ENCODE measurements around the gene ARHGAP42.

The ARHGAP42 gene

DNA sequence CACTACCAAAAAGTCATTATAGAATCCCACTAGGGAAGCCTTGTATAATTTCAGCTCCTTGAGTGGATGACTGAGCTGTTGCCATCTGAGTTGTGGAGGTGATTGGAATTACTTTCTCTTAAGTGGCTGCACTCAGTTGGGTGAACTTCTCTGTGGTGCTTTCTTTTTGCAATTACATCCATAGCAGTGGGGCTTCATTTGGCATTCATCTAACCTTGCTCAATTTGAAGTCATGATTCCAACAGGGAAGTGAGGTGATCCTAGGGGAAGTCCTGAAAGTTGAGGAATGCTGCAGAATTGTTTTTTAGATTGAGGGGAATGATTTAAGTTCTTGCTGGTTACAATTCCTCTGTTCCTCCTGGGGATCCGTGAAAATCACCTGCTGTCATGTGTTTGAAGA, 39.6 kb downstream of the ARHGAP42 start:
- Histone ChIP-seq H3K4me3 (ENCODE audit: low read length) (no peak overlapping the region), H4K20me1 (ENCODE audit: control insufficient read depth, insufficient read depth, low read depth, low read length) (no peaks in the 10 kb centered on the region), H3K9me3 (ENCODE audit: control insufficient read depth, insufficient read depth, low read length) (no peaks in the 10 kb centered on the region), H3K9me2 (replicated peaks; ENCODE audit: control insufficient read depth, low read length) (no peaks in the 10 kb centered on the region), H3K4me1 (ENCODE audit: control insufficient read depth, low read length) (no peaks in the 10 kb centered on the region), H3K27ac (ENCODE audit: low read depth, low read length) (no peak overlapping the region), H3K27me3 (ENCODE audit: control insufficient read depth, low read length) (no peaks in the 10 kb centered on the region), H3F3A (ENCODE audit: control insufficient read depth, insufficient read depth) (no peaks in the 10 kb centered on the region), H3K79me2 (ENCODE audit: control insufficient read depth, low read length) (no peaks in the 10 kb centered on the region), H3K36me3 (ENCODE audit: control insufficient read depth, low read length) (no peaks in the 10 kb centered on the region), H3K4me2 (ENCODE audit: low read length) (no peak overlapping the region)
- TF ChIP-seq, protein P1, sequence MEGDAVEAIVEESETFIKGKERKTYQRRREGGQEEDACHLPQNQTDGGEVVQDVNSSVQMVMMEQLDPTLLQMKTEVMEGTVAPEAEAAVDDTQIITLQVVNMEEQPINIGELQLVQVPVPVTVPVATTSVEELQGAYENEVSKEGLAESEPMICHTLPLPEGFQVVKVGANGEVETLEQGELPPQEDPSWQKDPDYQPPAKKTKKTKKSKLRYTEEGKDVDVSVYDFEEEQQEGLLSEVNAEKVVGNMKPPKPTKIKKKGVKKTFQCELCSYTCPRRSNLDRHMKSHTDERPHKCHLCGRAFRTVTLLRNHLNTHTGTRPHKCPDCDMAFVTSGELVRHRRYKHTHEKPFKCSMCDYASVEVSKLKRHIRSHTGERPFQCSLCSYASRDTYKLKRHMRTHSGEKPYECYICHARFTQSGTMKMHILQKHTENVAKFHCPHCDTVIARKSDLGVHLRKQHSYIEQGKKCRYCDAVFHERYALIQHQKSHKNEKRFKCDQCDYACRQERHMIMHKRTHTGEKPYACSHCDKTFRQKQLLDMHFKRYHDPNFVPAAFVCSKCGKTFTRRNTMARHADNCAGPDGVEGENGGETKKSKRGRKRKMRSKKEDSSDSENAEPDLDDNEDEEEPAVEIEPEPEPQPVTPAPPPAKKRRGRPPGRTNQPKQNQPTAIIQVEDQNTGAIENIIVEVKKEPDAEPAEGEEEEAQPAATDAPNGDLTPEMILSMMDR (IDR thresholded peaks at IDR 0.05; ENCODE audit: low read depth, low read length, poor library complexity, severe bottlenecking) = no peak
- TF ChIP-seq EZH2phosphoT487 (IDR thresholded peaks at IDR 0.05; ENCODE audit: borderline replicate concordance, low read length) = no peak

DNA sequence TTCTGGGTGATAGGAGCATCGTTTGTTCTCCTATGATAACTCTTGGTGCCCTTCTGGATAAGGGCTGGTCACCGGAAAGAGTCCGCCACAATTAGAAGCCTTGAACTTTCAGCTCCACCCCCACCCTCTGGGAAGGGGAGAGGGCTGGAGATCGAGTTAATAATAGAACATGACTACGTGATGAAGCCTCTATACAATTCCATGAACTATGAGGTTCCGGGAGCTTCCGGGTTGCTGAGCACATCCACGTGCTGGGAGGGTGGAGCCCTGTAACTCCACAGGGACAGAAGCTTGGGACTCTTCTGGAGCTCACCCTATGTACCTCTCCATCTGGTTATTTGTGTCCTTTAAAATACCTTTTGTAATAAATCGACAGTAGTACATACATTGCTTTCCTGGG, 40.3 kb downstream of the ARHGAP42 start:
- Histone ChIP-seq H3K27ac (ENCODE audit: low read depth, low read length) (no peak overlapping the region), H3K27me3 (ENCODE audit: control insufficient read depth, low read length) (no peaks in the 10 kb centered on the region)

DNA sequence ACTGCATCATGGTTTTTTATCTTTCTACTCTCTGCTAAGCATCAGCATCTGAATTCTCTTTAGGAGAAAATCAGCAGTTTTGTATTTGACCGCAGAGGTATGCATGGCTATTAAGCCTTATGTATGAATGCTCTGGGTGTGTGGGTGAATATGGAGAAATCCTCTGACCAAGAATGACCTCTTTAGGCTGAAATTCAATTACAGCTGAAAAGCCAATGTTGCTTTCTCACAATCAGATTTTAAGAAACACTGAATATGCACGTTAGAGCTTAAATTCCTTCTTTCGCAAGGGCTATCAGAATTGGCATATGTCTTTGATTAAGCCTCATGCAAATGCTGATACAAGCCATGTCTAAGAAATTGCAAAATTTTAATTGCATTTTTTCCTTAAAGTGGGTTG, 43.2 kb downstream of the ARHGAP42 start:
- H3F3A ChIP-seq (ENCODE audit: control insufficient read depth, insufficient read depth) = no peaks in the 10 kb centered on the region
- H3K79me2 ChIP-seq (ENCODE audit: control insufficient read depth, low read length) = no peaks in the 10 kb centered on the region
- no peaks in the 10 kb centered on the region for H3K9me3 ChIP-seq (ENCODE audit: control insufficient read depth, insufficient read depth, low read length)
- no peaks in the 10 kb centered on the region for H3K9me2 ChIP-seq (replicated peaks; ENCODE audit: control insufficient read depth, low read length)
- H3K36me3 ChIP-seq (ENCODE audit: control insufficient read depth, low read length) = no peaks in the 10 kb centered on the region
- no peaks in the 10 kb centered on the region for H4K20me1 ChIP-seq (ENCODE audit: control insufficient read depth, insufficient read depth, low read depth, low read length)
- no peak overlapping the region for H3K4me2 ChIP-seq (ENCODE audit: low read length)
- no peak overlapping the region for H3K4me3 ChIP-seq (ENCODE audit: low read length)
- H3K27me3 ChIP-seq (ENCODE audit: control insufficient read depth, low read length) = no peaks in the 10 kb centered on the region
- no peak for TF ChIP-seq EZH2phosphoT487 (IDR thresholded peaks at IDR 0.05; ENCODE audit: borderline replicate concordance, low read length)
- TF ChIP-seq, protein P1 (IDR thresholded peaks at IDR 0.05; ENCODE audit: low read depth, low read length, poor library complexity, severe bottlenecking) = no peak
- H3K27ac ChIP-seq (ENCODE audit: low read depth, low read length) = no peak overlapping the region
- H3K4me1 ChIP-seq (ENCODE audit: control insufficient read depth, low read length) = peaks cover 7% of the 10 kb centered on the region; the same call in 1 of the 2 replicates

More for the DNA sequence above, 40.3 kb downstream of the ARHGAP42 start:
- H3F3A ChIP-seq (ENCODE audit: control insufficient read depth, insufficient read depth) = no peaks in the 10 kb centered on the region
- H3K4me1 ChIP-seq (ENCODE audit: control insufficient read depth, low read length) = no peaks in the 10 kb centered on the region
- no peak overlapping the region for H3K4me2 ChIP-seq (ENCODE audit: low read length)
- H3K9me3 ChIP-seq (ENCODE audit: control insufficient read depth, insufficient read depth, low read length) = no peaks in the 10 kb centered on the region
- TF ChIP-seq EZH2phosphoT487 (IDR thresholded peaks at IDR 0.05; ENCODE audit: borderline replicate concordance, low read length) = no peak
- TF ChIP-seq, protein P1 (IDR thresholded peaks at IDR 0.05; ENCODE audit: low read depth, low read length, poor library complexity, severe bottlenecking) = no peak
- H4K20me1 ChIP-seq (ENCODE audit: control insufficient read depth, insufficient read depth, low read depth, low read length) = no peaks in the 10 kb centered on the region
- H3K4me3 ChIP-seq (ENCODE audit: low read length) = no peak overlapping the region
- no peaks in the 10 kb centered on the region for H3K9me2 ChIP-seq (replicated peaks; ENCODE audit: control insufficient read depth, low read length)
- no peaks in the 10 kb centered on the region for H3K36me3 ChIP-seq (ENCODE audit: control insufficient read depth, low read length)
- H3K79me2 ChIP-seq (ENCODE audit: control insufficient read depth, low read length) = no peaks in the 10 kb centered on the region
